Prostate gland (tissue), 2 donors: ENCODE measurements around the gene HECTD1. TPM values are rescaled to one million over a fixed set of nuclear protein-coding genes. Genes with fewer than 3 reads are reported as not detected.
"Not testable (repeated sequence)": the region's sequence is repeated elsewhere in the genome, so short reads cannot be mapped to it uniquely, and the experiment has no call there.

Experiments
- DNase-seq: peaks from one replicate; pipeline ENCODE4 v3.0.0-alpha.2; 2019; ENCODE audit warnings: low spot score
- H3K27ac ChIP-seq, 2 donors: fragments of 200-600 bp; sonication (generic); 2 replicates each; pipeline ENCODE4 v1.5.1; 2017 to 2019
- H3K27me3 ChIP-seq: fragments of 200-600 bp; sonication (generic); replicated peaks from 2 replicates; pipeline ENCODE4 v1.5.1; 2019; ENCODE audit not compliant: insufficient read depth
- H3K36me3 ChIP-seq, 2 donors: fragments of 200-600 bp; sonication (generic); 1 replicate in 1 of 2; 2 replicates in 1 of 2; pipeline versions ENCODE4 v1.5.1 to v1.8.1; 2017 to 2019
- H3K4me1 ChIP-seq: fragments of 200-600 bp; sonication (generic); replicated peaks from 2 replicates; pipeline ENCODE4 v1.5.1; 2019
- H3K4me3 ChIP-seq, 2 donors: fragments of 200-600 bp; sonication (generic); 2 replicates each; pipeline ENCODE4 v1.5.1; 2017 to 2019
- H3K9me3 ChIP-seq: fragments of 200-600 bp; sonication (generic); 2 replicates; pipeline ENCODE4 v1.5.1; 2017
- POLR2A ChIP-seq: fragments of 450-650 bp; IDR thresholded peaks from one replicate; pipeline ENCODE4 v1.6.1; 2016; ENCODE audit warnings: antibody characterized with exemption, mild to moderate bottlenecking
- POLR2AphosphoS5 ChIP-seq: sonication (generic); formaldehyde crosslinking; IDR thresholded peaks from one replicate; pipeline ENCODE4 v1.6.1; 2017; ENCODE audit warnings: antibody characterized with exemption
- WGBS: methylation state at CpG from one replicate; pipeline ENCODE4 v1.1.5; 2018; 5-methylcytosine and 5-hydroxymethylcytosine counted together
- intact Hi-C: fragments of 100-400 bp; cut with DNase I; formaldehyde crosslinking; loops from one replicate; pipeline ENCODE4 v1.14.2; 2022
- total RNA-seq, 2 donors: library from RNA; depleted of rRNA; stranded (reverse); fragments of >200 nt; gene quantifications; one replicate each; pipeline ENCODE4 v1.1.0, GENCODE V29; 2016
- TF ChIP-seq, protein P1 (sequence below), 4 experiments: fragments of 200-600 bp in 2 of 4; fragments of 450-650 bp in 2 of 4; sonication (generic) in 2 of 4; IDR thresholded peaks; 1 replicate in 3 of 4; 2 replicates in 1 of 4; pipeline ENCODE4 v1.5.1; 2016 to 2019; ENCODE audit warnings: antibody characterized with exemption in 4 of 4, mild to moderate bottlenecking in 2 of 4, moderate library complexity in 2 of 4

HECTD1 gene
- total RNA-seq, 2 donors from 2014 or later, result 108 to 189 TPM

- DNase-seq, result no peak
Observed at GRCh38 chr14:31070431-31070830, 137.2 kb downstream of the HECTD1 start.

DNA sequence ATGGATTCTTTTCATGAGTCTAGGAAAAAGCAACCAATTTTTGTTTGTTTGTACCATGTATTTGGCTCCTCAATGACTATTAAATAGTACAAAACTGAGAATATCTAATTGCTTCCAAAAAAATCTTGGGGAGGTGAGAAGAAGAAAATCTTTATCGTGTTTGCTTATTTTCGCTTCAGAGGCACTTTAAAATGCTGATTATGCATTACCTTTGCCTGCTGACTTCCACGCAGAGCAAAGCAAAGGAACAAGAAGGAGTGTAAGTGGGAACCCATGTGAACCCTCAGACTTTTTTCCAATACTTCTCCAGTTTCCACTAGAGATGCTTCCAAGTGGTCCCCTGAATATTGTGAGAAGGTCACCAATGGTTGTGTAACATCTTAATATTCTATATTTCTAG, 138.2 kb downstream of the HECTD1 start:
- 94% methylated on average over 3 of the region's 3 CpGs for WGBS
- Histone ChIP-seq H3K4me3 (no peak overlapping the region), H3K27me3 (no peaks in the 10 kb centered on the region), H3K9me3 (no peaks in the 10 kb centered on the region), H3K36me3 (no peaks in the 10 kb centered on the region), H3K27ac (no peak overlapping the region), H3K4me1 (no peaks in the 10 kb centered on the region)
- TF ChIP-seq, protein P1, sequence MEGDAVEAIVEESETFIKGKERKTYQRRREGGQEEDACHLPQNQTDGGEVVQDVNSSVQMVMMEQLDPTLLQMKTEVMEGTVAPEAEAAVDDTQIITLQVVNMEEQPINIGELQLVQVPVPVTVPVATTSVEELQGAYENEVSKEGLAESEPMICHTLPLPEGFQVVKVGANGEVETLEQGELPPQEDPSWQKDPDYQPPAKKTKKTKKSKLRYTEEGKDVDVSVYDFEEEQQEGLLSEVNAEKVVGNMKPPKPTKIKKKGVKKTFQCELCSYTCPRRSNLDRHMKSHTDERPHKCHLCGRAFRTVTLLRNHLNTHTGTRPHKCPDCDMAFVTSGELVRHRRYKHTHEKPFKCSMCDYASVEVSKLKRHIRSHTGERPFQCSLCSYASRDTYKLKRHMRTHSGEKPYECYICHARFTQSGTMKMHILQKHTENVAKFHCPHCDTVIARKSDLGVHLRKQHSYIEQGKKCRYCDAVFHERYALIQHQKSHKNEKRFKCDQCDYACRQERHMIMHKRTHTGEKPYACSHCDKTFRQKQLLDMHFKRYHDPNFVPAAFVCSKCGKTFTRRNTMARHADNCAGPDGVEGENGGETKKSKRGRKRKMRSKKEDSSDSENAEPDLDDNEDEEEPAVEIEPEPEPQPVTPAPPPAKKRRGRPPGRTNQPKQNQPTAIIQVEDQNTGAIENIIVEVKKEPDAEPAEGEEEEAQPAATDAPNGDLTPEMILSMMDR (IDR thresholded peaks at IDR 0.05), result no peak
- no peak for TF ChIP-seq POLR2A
- TF ChIP-seq POLR2AphosphoS5, result no peak
- DNase-seq, result no peak
- intact Hi-C loops, result no loop called here

More at GRCh38 chr14:31070431-31070830, 137.2 kb downstream of the HECTD1 start:
- H3K9me3 ChIP-seq, result no peaks in the 10 kb centered on the region
- no peaks in the 10 kb centered on the region for H3K27me3 ChIP-seq
- H3K4me3 ChIP-seq, result no peak overlapping the region
- H3K27ac ChIP-seq, result no peak overlapping the region
- no peaks in the 10 kb centered on the region for H3K4me1 ChIP-seq
- H3K36me3 ChIP-seq, result no peaks in the 10 kb centered on the region
- TF ChIP-seq POLR2AphosphoS5, result no peak
- TF ChIP-seq, protein P1 (IDR thresholded peaks at IDR 0.05), result no peak
- no peak for TF ChIP-seq POLR2A
- intact Hi-C loops, result no loop called here
- WGBS, result 93% methylated on average over 5 of the region's 5 CpGs

DNA sequence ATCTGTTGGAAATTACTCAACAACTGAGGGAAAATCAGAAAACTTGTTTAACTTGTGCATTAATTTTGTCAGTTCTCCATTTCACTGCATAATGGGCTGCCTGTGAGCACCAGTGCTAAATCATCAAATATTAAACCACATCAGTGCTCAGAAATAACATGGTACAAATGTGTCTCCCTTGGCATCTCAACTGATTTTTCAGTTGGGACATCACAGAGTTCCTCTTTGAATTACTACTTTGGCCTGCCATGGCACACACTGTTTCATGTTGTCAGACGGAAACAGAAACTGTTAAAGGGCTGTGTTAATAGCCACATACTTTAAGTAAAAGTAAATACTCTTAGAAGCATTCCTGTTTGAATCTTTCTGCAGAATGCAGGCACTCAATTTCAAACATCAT, 139.4 kb downstream of the HECTD1 start:
- no peaks in the 10 kb centered on the region for H3K4me1 ChIP-seq
- intact Hi-C loops, result no loop called here
- TF ChIP-seq POLR2AphosphoS5 (no peak), POLR2A (no peak)
- TF ChIP-seq, protein P1 (IDR thresholded peaks at IDR 0.05), result no peak
- DNase-seq, result no peak
- no peaks in the 10 kb centered on the region for H3K36me3 ChIP-seq
- no peaks in the 10 kb centered on the region for H3K9me3 ChIP-seq
- no peak overlapping the region for H3K27ac ChIP-seq
- no peak overlapping the region for H3K4me3 ChIP-seq
- WGBS, result 70% methylated on average over 1 of the region's 1 CpG
- H3K27me3 ChIP-seq, result no peaks in the 10 kb centered on the region

DNA sequence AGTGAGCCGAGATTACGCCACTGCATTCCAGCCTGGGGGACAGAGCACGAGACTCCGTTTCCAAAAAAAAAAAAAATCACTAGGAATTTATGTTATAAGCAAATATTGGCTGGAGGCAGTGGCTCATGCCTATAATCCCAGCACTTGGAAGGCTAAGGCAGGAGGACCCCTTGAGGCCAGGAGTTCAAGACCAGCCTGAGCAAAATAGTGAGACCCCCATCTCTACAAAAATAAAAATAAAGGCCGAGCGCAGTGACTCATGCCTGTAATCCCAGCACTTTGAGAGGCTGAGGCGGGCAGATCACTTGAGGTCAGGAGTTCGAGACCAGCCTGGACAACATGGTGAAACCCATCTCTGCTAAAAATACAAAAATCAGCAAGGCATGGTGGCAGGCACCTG, 144.7 kb downstream of the HECTD1 start:
- H3K36me3 ChIP-seq, intact Hi-C loops, H3K4me1 ChIP-seq, H3K27ac ChIP-seq, H3K9me3 ChIP-seq, H3K4me3 ChIP-seq, DNase-seq, H3K27me3 ChIP-seq: not testable (repeated sequence)
- WGBS, result 92% methylated on average over 8 of the region's 8 CpGs

DNA sequence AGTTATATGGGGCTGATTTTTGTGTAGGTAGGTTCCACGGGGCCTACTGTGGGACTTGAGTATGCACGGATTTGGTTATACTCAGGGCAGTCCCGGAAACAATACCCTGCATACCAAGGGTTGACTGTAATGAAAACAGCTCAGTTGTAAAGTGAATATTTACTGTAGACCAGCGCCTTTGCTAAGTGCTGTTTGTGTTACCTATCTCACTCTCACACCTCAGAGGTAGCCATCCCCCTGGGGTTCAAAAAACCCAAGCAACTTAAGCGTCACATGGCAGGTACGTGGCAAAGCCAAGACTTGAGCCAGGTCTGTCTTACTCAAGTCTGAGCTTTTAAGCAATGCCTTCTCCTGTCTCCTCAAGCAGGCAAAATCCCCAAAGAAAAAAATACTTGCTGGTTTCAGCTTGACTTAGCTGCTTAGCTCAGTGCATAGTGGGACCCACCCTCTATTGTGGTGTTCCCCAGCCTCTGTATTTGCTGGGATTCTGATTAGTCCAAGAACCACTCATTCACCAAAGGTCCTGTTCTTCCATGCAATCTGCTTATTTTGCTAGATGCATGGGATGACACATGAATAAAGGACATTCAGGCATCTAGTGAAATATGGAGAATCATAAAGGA, 147.2 kb downstream of the HECTD1 start:
- Histone ChIP-seq H3K4me1 (no peaks in the 10 kb centered on the region), H3K27me3 (no peaks in the 10 kb centered on the region), H3K27ac (no peak overlapping the region), H3K9me3 (no peaks in the 10 kb centered on the region), H3K4me3 (no peak overlapping the region), H3K36me3 (no peaks in the 10 kb centered on the region)
- intact Hi-C loops, result no loop called here
- 79% methylated on average over 6 of the region's 6 CpGs for WGBS
- TF ChIP-seq POLR2AphosphoS5 (no peak), POLR2A (no peak)
- TF ChIP-seq, protein P1 (IDR thresholded peaks at IDR 0.05), result no peak
- DNase-seq, result no peak
